ENCODE results near the gene COL17A1. TPM values are rescaled to one million over a fixed set of nuclear protein-coding genes. Genes with fewer than 3 reads are reported as not detected.

The COL17A1 gene
- total and polyA plus RNA-seq, 2 experiments from 2014 or later = 1.1 to 1.3 TPM

GRCh38 chr10:104036518-104037260 is 49.0 kb downstream of the COL17A1 start (continued):
- TF ChIP-seq REST (IDR thresholded peaks at IDR 0.05; ENCODE audit: unreplicated experiment) = no peak
- TF ChIP-seq ETS1 (IDR thresholded peaks at IDR 0.05) = no peak
- no peak for TF ChIP-seq NANOG (IDR thresholded peaks at IDR 0.05; ENCODE audit: borderline replicate concordance)
- TF ChIP-seq STAT1 (IDR thresholded peaks at IDR 0.05; ENCODE audit: unreplicated experiment) = no peak
- no peak for TF ChIP-seq ZNF114 (CRISPR knock-in tag; IDR thresholded peaks at IDR 0.05)
- no peak for TF ChIP-seq EZH2phosphoT487 (IDR thresholded peaks at IDR 0.05; ENCODE audit: unreplicated experiment)
- TF ChIP-seq CREB1 (CRISPR knock-in tag; IDR thresholded peaks at IDR 0.05; ENCODE audit: low read depth) = no peak
- TF ChIP-seq EZH2 (IDR thresholded peaks at IDR 0.05; ENCODE audit: low read depth, unreplicated experiment) = no peak
- TF ChIP-seq ZNF331 (CRISPR knock-in tag; IDR thresholded peaks at IDR 0.05; ENCODE audit: low read depth) = no peak
- TF ChIP-seq CTCF (conservative IDR thresholded peaks at IDR 0.05; ENCODE audit: low read depth in 2 of 2) = no peak

- H3K9me3 Mint-ChIP-seq = no peaks in the 10 kb centered on the region; the same call in 2 of the 3 replicates
- H3K27me3 Mint-ChIP-seq (ENCODE audit: insufficient read depth, low read depth, poor library complexity) = peaks cover 15% of the 10 kb centered on the region
- H3K27ac Mint-ChIP-seq = no peak overlapping the region
- ATAC-seq (no peak), DNase-seq (ENCODE audit: low spot score) (no peak)
- H3K79me2 ChIP-seq (replicated peaks; ENCODE audit: insufficient read depth) = no peaks in the 10 kb centered on the region
- no peaks in the 10 kb centered on the region for H3K9me2 ChIP-seq (ENCODE audit: insufficient read depth)
- H3K36me3 Mint-ChIP-seq (ENCODE audit: low read depth) = no peaks in the 10 kb centered on the region; the same call in 2 of the 3 replicates
- H3K4me3 Mint-ChIP-seq = no peak overlapping the region
- no peaks in the 10 kb centered on the region for H4K20me1 ChIP-seq (replicated peaks; ENCODE audit: insufficient read depth)
- no peaks in the 10 kb centered on the region for H3F3A ChIP-seq (replicated peaks; ENCODE audit: low read depth)
- peaks cover 15% of the 10 kb centered on the region for H3K4me1 ChIP-seq (ENCODE audit: insufficient read depth)
- H3K27ac ChIP-seq (ENCODE audit: low read depth) = no peak overlapping the region
- no peak overlapping the region for H3K4me3 ChIP-seq
- peaks cover 26% of the 10 kb centered on the region for H3K4me1 Mint-ChIP-seq
- H2AFZ ChIP-seq = no peak overlapping the region
- no peak overlapping the region for H3K4me2 ChIP-seq
- H3K27me3 ChIP-seq (ENCODE audit: insufficient read depth) = no peaks in the 10 kb centered on the region
- no peaks in the 10 kb centered on the region for H3K36me3 ChIP-seq (ENCODE audit: insufficient read depth)
- no peak for TF ChIP-seq EZH2 (IDR thresholded peaks at IDR 0.05; ENCODE audit: low read depth, unreplicated experiment)
- no peak for TF ChIP-seq ETS1 (IDR thresholded peaks at IDR 0.05)
- TF ChIP-seq EZH2phosphoT487 (IDR thresholded peaks at IDR 0.05; ENCODE audit: unreplicated experiment) = no peak
- no peak for TF ChIP-seq STAT1 (IDR thresholded peaks at IDR 0.05; ENCODE audit: unreplicated experiment)
- TF ChIP-seq JUNB (IDR thresholded peaks at IDR 0.05; ENCODE audit: unreplicated experiment) = no peak
- TF ChIP-seq ZNF331 (CRISPR knock-in tag; IDR thresholded peaks at IDR 0.05; ENCODE audit: low read depth) = no peak
- no peak for TF ChIP-seq CREB1 (CRISPR knock-in tag; IDR thresholded peaks at IDR 0.05; ENCODE audit: low read depth)
- no peak for TF ChIP-seq REST (IDR thresholded peaks at IDR 0.05; ENCODE audit: unreplicated experiment)
- no peak for TF ChIP-seq POLR2AphosphoS5 (IDR thresholded peaks at IDR 0.05; ENCODE audit: low read depth)
Observed at GRCh38 chr10:104036069-104036384, 49.7 kb downstream of the COL17A1 start.
